MM.1S (cell line): ENCODE measurements around the gene DNAH10.

Experiments
- DNase-seq: peaks from one replicate; pipeline ENCODE4 v3.0.0-alpha.2; 2015
- H2AFZ ChIP-seq: fragments of 300-600 bp; sonication (generic); 2 replicates; pipeline ENCODE4 v1.6.0; 2016; ENCODE audit warnings: antibody characterized with exemption, low read length
- H3F3A ChIP-seq: fragments of 300-600 bp; sonication (generic); 2 replicates; pipeline ENCODE4 v1.6.1; 2016; ENCODE audit warnings: mild to moderate bottlenecking, antibody characterized with exemption, low read length, moderate library complexity, mixed read lengths; ENCODE audit not compliant: insufficient read depth
- H3K27ac ChIP-seq: fragments of 300-600 bp; sonication (generic); 2 replicates; pipeline ENCODE4 v1.5.1; 2016; ENCODE audit warnings: mild to moderate bottlenecking, low read length
- H3K27me3 ChIP-seq: fragments of 300-600 bp; sonication (generic); replicated peaks from 2 replicates; pipeline ENCODE4 v1.6.0; 2016; ENCODE audit warnings: low read length; ENCODE audit not compliant: insufficient read depth
- H3K36me3 ChIP-seq: fragments of 300-600 bp; sonication (generic); replicated peaks from 2 replicates; pipeline ENCODE4 v1.6.1; 2016; ENCODE audit warnings: mild to moderate bottlenecking, low read length, mixed read lengths; ENCODE audit not compliant: insufficient read depth
- H3K4me1 ChIP-seq: fragments of 300-600 bp; sonication (generic); 2 replicates; pipeline ENCODE4 v1.6.1; 2016; ENCODE audit warnings: low read length, mixed read lengths
- H3K4me2 ChIP-seq: fragments of 300-600 bp; sonication (generic); 2 replicates; pipeline ENCODE4 v1.6.0; 2016; ENCODE audit warnings: low read depth, low read length
- H3K4me3 ChIP-seq: fragments of 300-600 bp; sonication (generic); 2 replicates; pipeline ENCODE4 v1.5.1; 2016; ENCODE audit warnings: low read length, mixed read lengths
- H3K79me2 ChIP-seq: fragments of 300-600 bp; sonication (generic); 2 replicates; pipeline ENCODE4 v1.6.1; 2016; ENCODE audit warnings: mixed run types, low read length, mixed read lengths
- H3K9ac ChIP-seq: fragments of 300-600 bp; sonication (generic); 2 replicates; pipeline ENCODE4 v1.6.1; 2016; ENCODE audit warnings: low read length, mixed read lengths
- H3K9me2 ChIP-seq: fragments of 300-600 bp; sonication (generic); replicated peaks from 2 replicates; pipeline ENCODE4 v1.6.1; 2016; ENCODE audit warnings: mild to moderate bottlenecking, low read length, mixed read lengths; ENCODE audit not compliant: insufficient read depth
- H3K9me3 ChIP-seq: fragments of 300-600 bp; sonication (generic); replicated peaks from 2 replicates; pipeline ENCODE4 v1.6.1; 2016; ENCODE audit warnings: mild to moderate bottlenecking, low read length, mixed read lengths; ENCODE audit not compliant: insufficient read depth
- H4K20me1 ChIP-seq: fragments of 300-600 bp; sonication (generic); 2 replicates; pipeline ENCODE4 v1.6.1; 2016; ENCODE audit warnings: mild to moderate bottlenecking, low read length, moderate library complexity, mixed read lengths; ENCODE audit not compliant: insufficient read depth
- CTCF ChIP-seq: fragments of 300-600 bp; sonication (generic); IDR thresholded peaks from 2 replicates; pipeline ENCODE4 v1.5.1; 2016; ENCODE audit warnings: antibody characterized with exemption, low read length, mixed read lengths
- EZH2 ChIP-seq: fragments of 300-600 bp; sonication (generic); optimal IDR thresholded peaks from 2 replicates; pipeline ENCODE3; 2017; ENCODE audit warnings: low read depth, mild to moderate bottlenecking, antibody characterized with exemption, low read length, mixed read lengths
- EZH2phosphoT487 ChIP-seq: fragments of 300-600 bp; sonication (generic); IDR thresholded peaks from 2 replicates; pipeline ENCODE4 v1.6.1; 2018; ENCODE audit warnings: antibody characterized with exemption, low read length

Gene DNAH10

GRCh38 chr12:123854232-123854631 is 92.1 kb downstream of the DNAH10 start:
- Histone ChIP-seq H3K79me2 (no peaks in the 10 kb centered on the region), H2AFZ (no peak overlapping the region), H3F3A (no peaks in the 10 kb centered on the region), H3K27ac (no peak overlapping the region), H3K9ac (no peak overlapping the region), H3K4me3 (no peak overlapping the region), H3K9me3 (no peaks in the 10 kb centered on the region), H3K9me2 (no peaks in the 10 kb centered on the region), H3K4me2 (no peak overlapping the region), H3K27me3 (no peaks in the 10 kb centered on the region), H3K4me1 (no peaks in the 10 kb centered on the region), H4K20me1 (no peaks in the 10 kb centered on the region), H3K36me3 (no peaks in the 10 kb centered on the region)
- DNase-seq = no peak
- TF ChIP-seq EZH2phosphoT487 (no peak), CTCF (no peak), EZH2 (no peak)

GRCh38 chr12:123854918-123855317 is 92.8 kb downstream of the DNAH10 start:
- Histone ChIP-seq H3F3A (no peaks in the 10 kb centered on the region), H3K9me3 (no peaks in the 10 kb centered on the region), H3K79me2 (no peaks in the 10 kb centered on the region), H3K4me1 (no peaks in the 10 kb centered on the region), H3K9me2 (no peaks in the 10 kb centered on the region), H3K4me3 (no peak overlapping the region), H3K27me3 (no peaks in the 10 kb centered on the region), H3K9ac (no peak overlapping the region), H3K36me3 (no peaks in the 10 kb centered on the region), H2AFZ (no peak overlapping the region), H3K27ac (no peak overlapping the region), H4K20me1 (no peaks in the 10 kb centered on the region), H3K4me2 (no peak overlapping the region)
- no peak for TF ChIP-seq EZH2phosphoT487
- TF ChIP-seq EZH2 = no peak
- no peak for TF ChIP-seq CTCF
- DNase-seq = no peak

- Histone ChIP-seq H3K79me2 (no peaks in the 10 kb centered on the region), H3F3A (no peaks in the 10 kb centered on the region), H3K27ac (no peak overlapping the region), H3K4me1 (no peaks in the 10 kb centered on the region), H3K4me3 (no peak overlapping the region), H3K9me3 (no peaks in the 10 kb centered on the region), H3K9ac (no peak overlapping the region), H3K36me3 (no peaks in the 10 kb centered on the region), H3K27me3 (no peaks in the 10 kb centered on the region), H2AFZ (no peak overlapping the region), H3K9me2 (no peaks in the 10 kb centered on the region), H3K4me2 (no peak overlapping the region), H4K20me1 (no peaks in the 10 kb centered on the region)
- TF ChIP-seq CTCF (no peak), EZH2 (no peak), EZH2phosphoT487 (no peak)
- DNase-seq = no peak
Observed at GRCh38 chr12:123856681-123857080, 94.6 kb downstream of the DNAH10 start.
